ENCODE results near the gene PROSER2. TPM values are rescaled to one million over a fixed set of nuclear protein-coding genes. Genes with fewer than 3 reads are reported as not detected.

PROSER2 gene
- polyA plus RNA-seq, 1 donor (not counting 4 experiments of a cell fraction or from before 2014, with no cell fraction given), result 10.2 TPM

- Histone ChIP-seq H3K9me1 (ENCODE audit: control insufficient read depth, extremely low read depth, insufficient read depth, low read length) (peaks cover 4% of the 10 kb centered on the region), H3K4me3 (ENCODE audit: control insufficient read depth in 2 of 3, extremely low read depth in 1 of 3, insufficient read depth in 2 of 3, low read depth in 1 of 3, low read length in 3 of 3) (peak overlapping the region; percentile 88 to 93 (median 92)), H3K79me2 (ENCODE audit: control insufficient read depth, insufficient read depth, low read length) (peaks cover 57% of the 10 kb centered on the region), H3K27ac (ENCODE audit: control insufficient read depth, insufficient read depth, low read length) (peak overlapping the region; percentile 65), H3K27me3 (ENCODE audit: control insufficient read depth, extremely low read depth, insufficient read depth, low read length) (no peaks in the 10 kb centered on the region), H3K4me2 (ENCODE audit: control insufficient read depth, extremely low read depth, insufficient read depth, low read depth, low read length) (peak overlapping the region; percentile 98), H3K9ac (ENCODE audit: control insufficient read depth, extremely low read depth, insufficient read depth, low read length) (peak overlapping the region; percentile 84), H2AFZ (ENCODE audit: control insufficient read depth, low read length) (no peak overlapping the region), H3K4me1 (ENCODE audit: control insufficient read depth, extremely low read depth, insufficient read depth, low read length) (peaks cover 24% of the 10 kb centered on the region), H3K9me3 (ENCODE audit: control insufficient read depth, low read depth, low read length) (no peaks in the 10 kb centered on the region), H3K36me3 (ENCODE audit: control insufficient read depth in 2 of 2, extremely low read depth in 1 of 2, insufficient read depth in 2 of 2, low read length in 2 of 2) (peaks cover 0 to 8% of the 10 kb centered on the region in 2 experiments), H4K20me1 (ENCODE audit: control insufficient read depth, extremely low read depth, insufficient read depth, low read length) (peaks cover 11% of the 10 kb centered on the region)
- dilution Hi-C loops (cut with MboI; ENCODE audit: extremely low pct_ligation_motif_present, low sequenced_read_pairs), result no loop called here
- DNase-seq (ENCODE audit: low read depth, low spot score) (no peak), FAIRE-seq (no peak)
- TF ChIP-seq EZH2 (IDR thresholded peaks at IDR 0.05; ENCODE audit: low read length), result no peak
Measured at GRCh38 chr10:11823989-11824346, 812 bp downstream of the PROSER2 start.

- dilution Hi-C loops (cut with MboI; ENCODE audit: extremely low pct_ligation_motif_present, low sequenced_read_pairs), result no loop called here
- DNase-seq (ENCODE audit: low read depth, low spot score) (no peak), FAIRE-seq (peak; percentile 20)
- no peaks in the 10 kb centered on the region for H3K9me3 ChIP-seq (ENCODE audit: control insufficient read depth, low read depth, low read length)
- peak overlapping the region; percentile 65 for H3K27ac ChIP-seq (ENCODE audit: control insufficient read depth, insufficient read depth, low read length)
- H3K4me3 ChIP-seq (ENCODE audit: control insufficient read depth in 2 of 3, extremely low read depth in 1 of 3, insufficient read depth in 2 of 3, low read depth in 1 of 3, low read length in 3 of 3), result peak overlapping the region; percentile 88 to 93 (median 92)
- peaks cover 61% of the 10 kb centered on the region for H3K79me2 ChIP-seq (ENCODE audit: control insufficient read depth, insufficient read depth, low read length)
- H4K20me1 ChIP-seq (ENCODE audit: control insufficient read depth, extremely low read depth, insufficient read depth, low read length), result peaks cover 11% of the 10 kb centered on the region
- H3K4me1 ChIP-seq (ENCODE audit: control insufficient read depth, extremely low read depth, insufficient read depth, low read length), result peaks cover 20% of the 10 kb centered on the region
- no peak for TF ChIP-seq CTCF (optimal IDR thresholded peaks at IDR 0.05 in 1 of 3, IDR thresholded peaks at IDR 0.05 in 1 of 3, conservative IDR thresholded peaks at IDR 0.05 in 1 of 3; ENCODE audit: extremely low read depth in 1 of 3, insufficient read depth in 2 of 3, low read length in 3 of 3)
- no peak for TF ChIP-seq EZH2 (IDR thresholded peaks at IDR 0.05; ENCODE audit: low read length)
- no peaks in the 10 kb centered on the region for H3K27me3 ChIP-seq (ENCODE audit: control insufficient read depth, extremely low read depth, insufficient read depth, low read length)
- H3K9ac ChIP-seq (ENCODE audit: control insufficient read depth, extremely low read depth, insufficient read depth, low read length), result peak overlapping the region; percentile 84
- H3K9me1 ChIP-seq (ENCODE audit: control insufficient read depth, extremely low read depth, insufficient read depth, low read length), result peaks cover 4% of the 10 kb centered on the region
- H3K4me2 ChIP-seq (ENCODE audit: control insufficient read depth, extremely low read depth, insufficient read depth, low read depth, low read length), result peak overlapping the region; percentile 98
- no peak overlapping the region for H2AFZ ChIP-seq (ENCODE audit: control insufficient read depth, low read length)
- H3K36me3 ChIP-seq (ENCODE audit: control insufficient read depth in 2 of 2, extremely low read depth in 1 of 2, insufficient read depth in 2 of 2, low read length in 2 of 2), result peaks cover 0 to 8% of the 10 kb centered on the region in 2 experiments
Measured at GRCh38 chr10:11824376-11824775, 1.2 kb downstream of the PROSER2 start.

- Histone ChIP-seq H3K9me3 (ENCODE audit: control insufficient read depth, low read depth, low read length) (no peaks in the 10 kb centered on the region), H3K9ac (ENCODE audit: control insufficient read depth, extremely low read depth, insufficient read depth, low read length) (peak overlapping the region; percentile 84), H3K36me3 (ENCODE audit: control insufficient read depth in 2 of 2, extremely low read depth in 1 of 2, insufficient read depth in 2 of 2, low read length in 2 of 2) (peaks cover 0 to 8% of the 10 kb centered on the region in 2 experiments), H3K4me2 (ENCODE audit: control insufficient read depth, extremely low read depth, insufficient read depth, low read depth, low read length) (peak overlapping the region; percentile 98), H3K27me3 (ENCODE audit: control insufficient read depth, extremely low read depth, insufficient read depth, low read length) (no peaks in the 10 kb centered on the region), H2AFZ (ENCODE audit: control insufficient read depth, low read length) (no peak overlapping the region), H3K9me1 (ENCODE audit: control insufficient read depth, extremely low read depth, insufficient read depth, low read length) (peaks cover 4% of the 10 kb centered on the region), H3K4me1 (ENCODE audit: control insufficient read depth, extremely low read depth, insufficient read depth, low read length) (peaks cover 17% of the 10 kb centered on the region), H3K4me3 (ENCODE audit: control insufficient read depth in 2 of 3, extremely low read depth in 1 of 3, insufficient read depth in 2 of 3, low read depth in 1 of 3, low read length in 3 of 3) (peak overlapping the region; percentile 88 to 93 (median 92)), H3K27ac (ENCODE audit: control insufficient read depth, insufficient read depth, low read length) (peak overlapping the region; percentile 65), H4K20me1 (ENCODE audit: control insufficient read depth, extremely low read depth, insufficient read depth, low read length) (peaks cover 11% of the 10 kb centered on the region), H3K79me2 (ENCODE audit: control insufficient read depth, insufficient read depth, low read length) (peaks cover 64% of the 10 kb centered on the region)
- dilution Hi-C loops (cut with MboI; ENCODE audit: extremely low pct_ligation_motif_present, low sequenced_read_pairs), result no loop called here
- FAIRE-seq (peak; percentile 75), DNase-seq (ENCODE audit: low read depth, low spot score) (no peak)
- TF ChIP-seq EZH2 (IDR thresholded peaks at IDR 0.05; ENCODE audit: low read length), result no peak
- no peak for TF ChIP-seq CTCF (optimal IDR thresholded peaks at IDR 0.05 in 1 of 3, IDR thresholded peaks at IDR 0.05 in 1 of 3, conservative IDR thresholded peaks at IDR 0.05 in 1 of 3; ENCODE audit: extremely low read depth in 1 of 3, insufficient read depth in 2 of 3, low read length in 3 of 3)
Measured at GRCh38 chr10:11824825-11825224, 1.7 kb downstream of the PROSER2 start.
